Neural progenitor cell (in vitro differentiated cells): ENCODE measurements around the gene CAV1. TPM values are rescaled to one million over a fixed set of nuclear protein-coding genes. Genes with fewer than 3 reads are reported as not detected.
A peak's percentile ranks its signal among the peaks of the same experiment; 100 is the strongest.

Experiments used
- DNase-seq: peaks from one replicate; pipeline ENCODE4 v3.0.0-alpha.2; 2016; ENCODE audit warnings: low spot score
- H2AFZ ChIP-seq: fragments of 200-600 bp; sonication (generic); replicated peaks from 2 replicates; pipeline ENCODE4 v1.6.1; 2016; ENCODE audit warnings: antibody characterized with exemption
- H3F3A ChIP-seq: fragments of 200-600 bp; sonication (generic); 2 replicates; pipeline ENCODE4 v1.6.1; 2016; ENCODE audit warnings: antibody characterized with exemption, low read depth
- H3K27ac ChIP-seq: fragments of 200-600 bp; sonication (generic); 2 replicates; pipeline ENCODE4 v1.5.1; 2016; ENCODE audit warnings: mild to moderate bottlenecking
- H3K27me3 ChIP-seq: fragments of 200-600 bp; sonication (generic); 2 replicates; pipeline ENCODE4 v1.6.1; 2016; ENCODE audit warnings: mild to moderate bottlenecking, moderate library complexity
- H3K36me3 ChIP-seq: fragments of 200-600 bp; sonication (generic); 2 replicates; pipeline ENCODE4 v1.5.1; 2016
- H3K4me1 ChIP-seq: fragments of 200-600 bp; sonication (generic); 2 replicates; pipeline ENCODE4 v1.6.1; 2016; ENCODE audit warnings: mixed run types
- H3K4me2 ChIP-seq: fragments of 200-600 bp; sonication (generic); 2 replicates; pipeline ENCODE4 v1.6.1; 2016
- H3K4me3 ChIP-seq: fragments of 200-600 bp; sonication (generic); 2 replicates; pipeline ENCODE4 v1.5.1; 2016
- H3K79me2 ChIP-seq: fragments of 200-600 bp; sonication (generic); 2 replicates; pipeline ENCODE4 v1.6.1; 2016; ENCODE audit warnings: low read depth
- H3K9ac ChIP-seq: fragments of 200-600 bp; sonication (generic); 2 replicates; pipeline ENCODE4 v1.6.1; 2016
- H3K9me3 ChIP-seq: fragments of 200-600 bp; sonication (generic); 2 replicates; pipeline ENCODE4 v1.5.1; 2016; ENCODE audit warnings: low read depth
- H4K20me1 ChIP-seq: fragments of 200-600 bp; sonication (generic); 2 replicates; pipeline ENCODE4 v1.6.1; 2016; ENCODE audit warnings: low read depth
- H3K27ac Mint-ChIP-seq: 3 replicates; pipeline ENCODE4 v1.8.0; 2021; ENCODE audit warnings: mixed read lengths
- H3K27me3 Mint-ChIP-seq: 2 replicates; pipeline ENCODE4 v1.8.0; 2022; ENCODE audit warnings: low read depth, mild to moderate bottlenecking, inconsistent platforms, moderate library complexity, mixed read lengths; ENCODE audit not compliant: insufficient read depth
- H3K36me3 Mint-ChIP-seq: 3 replicates; pipeline ENCODE4 v1.8.0; 2021; ENCODE audit warnings: mixed read lengths
- H3K4me1 Mint-ChIP-seq: 3 replicates; pipeline ENCODE4 v1.8.0; 2021; ENCODE audit warnings: mixed read lengths
- H3K4me3 Mint-ChIP-seq: 3 replicates; pipeline ENCODE4 v1.8.0; 2021; ENCODE audit warnings: mild to moderate bottlenecking, moderate library complexity, mixed read lengths
- H3K9me3 Mint-ChIP-seq: 3 replicates; pipeline ENCODE4 v1.8.0; 2020; ENCODE audit warnings: mixed read lengths
- EZH2 ChIP-seq: fragments of 200-600 bp; sonication (generic); IDR thresholded peaks from 2 replicates; pipeline ENCODE4 v1.6.1; 2017; ENCODE audit warnings: antibody characterized with exemption, mild to moderate bottlenecking, moderate library complexity
- EZH2phosphoT487 ChIP-seq: fragments of 200-600 bp; sonication (generic); IDR thresholded peaks from 2 replicates; pipeline ENCODE4 v1.6.1; 2017; ENCODE audit warnings: antibody characterized with exemption
- total RNA-seq: library from RNA; depleted of rRNA; stranded (reverse); fragments of >200 nt; gene quantifications from 2 replicates; pipeline ENCODE4 v1.2.3, GENCODE V29; 2015; ENCODE audit warnings: low replicate concordance
- TF ChIP-seq, protein P1 (sequence below): fragments of 200-600 bp; sonication (generic); IDR thresholded peaks from 2 replicates; pipeline ENCODE4 v1.5.1; 2017; ENCODE audit warnings: antibody characterized with exemption, mild to moderate bottlenecking

CAV1 gene
- total RNA-seq, 1 donor from 2014 or later: 0.19 TPM

DNA sequence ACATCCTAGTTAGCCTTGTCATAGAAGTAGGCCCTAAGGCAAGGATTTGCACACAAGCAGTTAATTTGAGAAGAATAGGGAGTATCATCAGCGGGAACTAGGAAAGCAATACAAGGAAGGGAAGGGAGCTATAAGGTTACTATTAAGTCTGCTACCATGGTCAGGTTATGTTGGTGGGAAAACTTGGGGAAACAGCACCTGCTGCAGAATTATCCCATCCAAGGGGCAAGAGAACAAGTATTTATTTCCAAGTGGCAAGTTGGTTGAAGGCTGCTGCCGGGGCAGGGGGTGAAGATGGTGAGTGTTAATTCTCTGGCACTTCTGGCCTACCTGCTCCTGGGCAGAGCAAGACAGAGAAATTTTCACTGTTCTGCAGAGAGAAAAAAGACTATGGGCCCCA, 55.0 kb downstream of the CAV1 start:
- Histone ChIP-seq H3K9me3 (no peaks in the 10 kb centered on the region), H2AFZ (no peak overlapping the region), H3K4me3 (no peak overlapping the region), H3K36me3 (no peaks in the 10 kb centered on the region), H3K27me3 (no peaks in the 10 kb centered on the region), H3K4me2 (no peak overlapping the region), H3F3A (no peaks in the 10 kb centered on the region), H3K27ac (no peak overlapping the region), H3K4me1 (no peaks in the 10 kb centered on the region), H4K20me1 (no peaks in the 10 kb centered on the region), H3K9ac (no peak overlapping the region), H3K79me2 (no peaks in the 10 kb centered on the region)
- H3K9me3 Mint-ChIP-seq: peaks cover 2% of the 10 kb centered on the region
- no peaks in the 10 kb centered on the region for H3K36me3 Mint-ChIP-seq
- peaks cover 4% of the 10 kb centered on the region for H3K4me1 Mint-ChIP-seq
- H3K27ac Mint-ChIP-seq: no peak overlapping the region
- H3K27me3 Mint-ChIP-seq: peaks cover 2% of the 10 kb centered on the region
- no peak overlapping the region for H3K4me3 Mint-ChIP-seq
- TF ChIP-seq, protein P1, sequence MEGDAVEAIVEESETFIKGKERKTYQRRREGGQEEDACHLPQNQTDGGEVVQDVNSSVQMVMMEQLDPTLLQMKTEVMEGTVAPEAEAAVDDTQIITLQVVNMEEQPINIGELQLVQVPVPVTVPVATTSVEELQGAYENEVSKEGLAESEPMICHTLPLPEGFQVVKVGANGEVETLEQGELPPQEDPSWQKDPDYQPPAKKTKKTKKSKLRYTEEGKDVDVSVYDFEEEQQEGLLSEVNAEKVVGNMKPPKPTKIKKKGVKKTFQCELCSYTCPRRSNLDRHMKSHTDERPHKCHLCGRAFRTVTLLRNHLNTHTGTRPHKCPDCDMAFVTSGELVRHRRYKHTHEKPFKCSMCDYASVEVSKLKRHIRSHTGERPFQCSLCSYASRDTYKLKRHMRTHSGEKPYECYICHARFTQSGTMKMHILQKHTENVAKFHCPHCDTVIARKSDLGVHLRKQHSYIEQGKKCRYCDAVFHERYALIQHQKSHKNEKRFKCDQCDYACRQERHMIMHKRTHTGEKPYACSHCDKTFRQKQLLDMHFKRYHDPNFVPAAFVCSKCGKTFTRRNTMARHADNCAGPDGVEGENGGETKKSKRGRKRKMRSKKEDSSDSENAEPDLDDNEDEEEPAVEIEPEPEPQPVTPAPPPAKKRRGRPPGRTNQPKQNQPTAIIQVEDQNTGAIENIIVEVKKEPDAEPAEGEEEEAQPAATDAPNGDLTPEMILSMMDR: no peak
- DNase-seq: no peak

DNA sequence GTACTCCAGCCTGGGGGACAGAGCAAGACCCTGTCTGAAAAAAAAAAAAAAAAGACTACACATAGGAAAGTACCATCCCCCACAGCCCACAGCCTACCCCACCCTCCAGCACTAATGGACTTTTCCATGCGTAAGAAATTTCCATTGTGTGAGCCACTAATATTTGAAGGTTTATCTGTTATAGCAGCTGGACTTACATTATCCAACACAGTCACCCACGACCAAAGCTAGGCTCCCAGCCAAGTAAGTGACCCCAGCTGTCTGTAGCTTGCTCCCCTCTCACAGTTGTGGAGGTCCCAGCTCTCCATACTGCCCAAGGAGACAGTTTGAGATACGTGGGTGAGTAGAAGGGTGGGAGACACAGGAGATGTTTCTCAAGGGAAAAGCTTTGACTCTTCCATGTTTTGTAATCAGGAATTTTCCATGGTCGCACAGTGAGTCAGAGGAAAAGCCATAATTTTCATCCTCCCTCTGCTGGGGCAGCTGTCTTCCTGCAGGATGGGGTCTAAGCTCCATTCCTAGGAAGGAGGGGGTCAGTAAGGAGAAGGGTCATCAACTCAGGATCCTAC, 57.4 kb downstream of the CAV1 start:
- H4K20me1 ChIP-seq: no peaks in the 10 kb centered on the region
- H3K4me1 Mint-ChIP-seq: peaks cover 4% of the 10 kb centered on the region
- DNase-seq: no peak

DNA sequence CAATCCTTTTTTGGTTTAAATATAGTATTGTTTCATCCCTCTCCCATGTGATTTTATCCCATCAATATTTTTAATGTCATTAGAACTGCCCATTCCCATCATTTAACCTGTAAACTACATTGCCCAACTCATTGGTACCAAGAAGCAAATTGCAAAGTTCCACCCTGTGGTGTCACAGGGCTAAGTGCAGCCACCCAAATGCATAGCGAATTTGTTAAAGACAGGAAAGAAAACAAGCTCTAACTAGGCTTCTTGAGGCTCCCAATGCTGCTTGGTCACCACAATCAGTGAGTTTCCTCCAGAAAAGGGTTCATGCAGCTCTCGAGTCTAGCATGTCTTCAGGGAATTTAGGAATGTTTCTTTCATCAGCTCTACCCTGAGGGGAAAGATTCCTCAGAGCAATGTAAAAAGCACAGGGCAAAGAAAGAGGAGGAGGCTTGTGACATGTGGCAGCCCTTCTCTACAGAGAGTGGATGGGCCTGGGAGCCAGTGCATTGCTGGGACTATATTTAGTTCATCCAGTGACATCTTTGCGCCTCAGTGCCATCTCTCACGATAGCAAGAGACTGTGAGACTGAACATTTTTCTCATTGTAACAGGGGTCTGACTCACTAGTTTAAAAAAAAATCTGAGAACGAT, 58.1 kb downstream of the CAV1 start:
- Mint-ChIP-seq H3K4me1 (peaks cover 6% of the 10 kb centered on the region), H3K27ac (no peak overlapping the region), H3K27me3 (peaks cover 4% of the 10 kb centered on the region), H3K36me3 (no peaks in the 10 kb centered on the region), H3K4me3 (no peak overlapping the region), H3K9me3 (peaks cover 7% of the 10 kb centered on the region)
- Histone ChIP-seq H4K20me1 (no peaks in the 10 kb centered on the region), H3K4me1 (no peaks in the 10 kb centered on the region), H3K9ac (no peak overlapping the region), H3F3A (no peaks in the 10 kb centered on the region), H3K27ac (no peak overlapping the region), H2AFZ (peak overlapping the region; percentile 75), H3K9me3 (no peaks in the 10 kb centered on the region), H3K36me3 (no peaks in the 10 kb centered on the region), H3K4me2 (no peak overlapping the region), H3K79me2 (no peaks in the 10 kb centered on the region), H3K4me3 (no peak overlapping the region), H3K27me3 (no peaks in the 10 kb centered on the region)
- DNase-seq: no peak
- TF ChIP-seq, protein P1: no peak
- TF ChIP-seq EZH2phosphoT487 (no peak), EZH2 (no peak)

More for the DNA sequence above, 57.4 kb downstream of the CAV1 start:
- Mint-ChIP-seq H3K4me3 (no peak overlapping the region), H3K27me3 (peaks cover 3% of the 10 kb centered on the region), H3K27ac (no peak overlapping the region), H3K36me3 (no peaks in the 10 kb centered on the region), H3K9me3 (peaks cover 7% of the 10 kb centered on the region)
- Histone ChIP-seq H3K9ac (no peak overlapping the region), H3K27me3 (no peaks in the 10 kb centered on the region), H3K4me1 (no peaks in the 10 kb centered on the region), H3K27ac (no peak overlapping the region), H3K4me3 (no peak overlapping the region), H3K9me3 (no peaks in the 10 kb centered on the region), H3K4me2 (no peak overlapping the region), H3K36me3 (no peaks in the 10 kb centered on the region), H3K79me2 (no peaks in the 10 kb centered on the region), H2AFZ (no peak overlapping the region), H3F3A (no peaks in the 10 kb centered on the region)
- TF ChIP-seq, protein P1: no peak
- TF ChIP-seq EZH2phosphoT487 (no peak), EZH2 (no peak)
